GM12878 (cell line): Measurements from ENCODE around the gene ARHGEF7. TPM values are rescaled to one million over a fixed set of nuclear protein-coding genes. Genes with fewer than 3 reads are reported as not detected.
"Not testable (repeated sequence)": the region's sequence is repeated elsewhere in the genome, so short reads cannot be mapped to it uniquely, and the experiment has no call there.

Source experiments
- ATAC-seq: fragments of 200-7000 bp; cut with Tn5 transposase; 3 replicates; pipeline ENCODE4 v1.9.1; 2020; ENCODE audit warnings: mild to moderate bottlenecking, moderate library complexity
- BruUV-seq: library from RNA; stranded (reverse); fragments of 400-500 nt; replicated peaks from 2 replicates; lab custom pipeline; 2021; lab: Mats Ljungman, UMichigan
- CTCF ChIA-PET: fragments of 300-600 bp; sonication (Branson Sonifier 250); formaldehyde crosslinking; extraction: SDS; loops from one replicate; lab custom pipeline; 2021; ENCODE audit warnings: inconsistent platforms; lab: Yijun Ruan, JAX
- POLR2A ChIA-PET: fragments of 350-600 bp; formaldehyde crosslinking; extraction: SDS; loops from one replicate; lab custom pipeline; 2021; ENCODE audit warnings: inconsistent platforms; lab: Charles Lee
- RAD21 ChIA-PET: fragments of 300-600 bp; sonication (Branson Sonifier 250); formaldehyde crosslinking; loops from one replicate; lab custom pipeline; 2023; ENCODE audit warnings: antibody characterized with exemption; ENCODE audit not compliant: unreplicated experiment; lab: Charles Lee
- SMC1A ChIA-PET: fragments of 300-600 bp; sonication (Branson Sonifier 250); formaldehyde crosslinking; loops from one replicate; lab custom pipeline; 2023; ENCODE audit not compliant: unreplicated experiment, uncharacterized antibody; lab: Charles Lee
- DNase-seq: peaks from one replicate; pipeline ENCODE4 v3.0.0-alpha.2; 2011; ENCODE audit warnings: low read depth, low spot score
- FAIRE-seq: peaks from 3 replicates; lab custom pipeline; 2011; peaks lifted over from hg19 to GRCh38; lab: Jason Lieb, UNC
- H2AFZ ChIP-seq: 2 replicates; pipeline ENCODE4 v1.6.0; 2011; ENCODE audit warnings: low read depth, low read length, control low read depth; ENCODE audit not compliant: control insufficient read depth
- H3K27ac ChIP-seq: 2 replicates; pipeline ENCODE4 v1.5.1; 2011; ENCODE audit warnings: control low read depth; ENCODE audit not compliant: control insufficient read depth, insufficient read depth
- H3K27me3 ChIP-seq, 2 experiments: replicated peaks in 1 of 2; 2 replicates each; pipeline versions ENCODE4 v1.6.0 to v1.6.1; 2011; ENCODE audit warnings: low read length in 1 of 2; ENCODE audit not compliant: control insufficient read depth in 2 of 2, insufficient read depth in 2 of 2
- H3K36me3 ChIP-seq, 2 experiments: 2 replicates each; pipeline ENCODE4 v1.5.1; 2011; ENCODE audit warnings: low read length in 1 of 2; ENCODE audit not compliant: control insufficient read depth in 2 of 2, insufficient read depth in 2 of 2
- H3K4me1 ChIP-seq: 2 replicates; pipeline ENCODE4 v1.6.1; 2011; ENCODE audit warnings: mild to moderate bottlenecking, low read length, moderate library complexity, mixed read lengths; ENCODE audit not compliant: control insufficient read depth, insufficient read depth
- H3K4me2 ChIP-seq: 2 replicates; pipeline ENCODE4 v1.6.0; 2011; ENCODE audit warnings: control low read depth; ENCODE audit not compliant: control insufficient read depth, insufficient read depth
- H3K4me3 ChIP-seq: fragments of 200-600 bp; sonication (generic); 2 replicates; pipeline ENCODE4 v1.5.1; 2016
- H3K79me2 ChIP-seq: 2 replicates; pipeline ENCODE4 v1.6.0; 2011; ENCODE audit warnings: low read length; ENCODE audit not compliant: control insufficient read depth, insufficient read depth
- H3K9ac ChIP-seq: 2 replicates; pipeline ENCODE4 v1.8.0; 2011; ENCODE audit warnings: low read length, control low read depth, mixed read lengths; ENCODE audit not compliant: control insufficient read depth, insufficient read depth
- H3K9me3 ChIP-seq: replicated peaks from 3 replicates; pipeline ENCODE4 v1.5.1; 2011; ENCODE audit warnings: mild to moderate bottlenecking, low read length; ENCODE audit not compliant: control insufficient read depth, insufficient read depth
- H4K20me1 ChIP-seq: 2 replicates; pipeline ENCODE4 v1.6.0; 2011; ENCODE audit not compliant: control insufficient read depth, insufficient read depth
- NR2C2 ChIP-seq: IDR thresholded peaks from 2 replicates; pipeline ENCODE4 v1.6.1; 2011; ENCODE audit warnings: borderline replicate concordance, low read depth; ENCODE audit not compliant: control insufficient read depth, insufficient read length
- POU2F2 ChIP-seq: IDR thresholded peaks from 3 replicates; pipeline ENCODE4 v1.6.1; 2011; ENCODE audit warnings: low read depth, mild to moderate bottlenecking, low read length, borderline replicate concordance
- YY1 ChIP-seq: IDR thresholded peaks from 2 replicates; pipeline ENCODE4 v1.6.1; 2011; ENCODE audit warnings: low read depth, mild to moderate bottlenecking, low read length
- ZBTB40 ChIP-seq: fragments of 450-650 bp; IDR thresholded peaks from 2 replicates; pipeline ENCODE4 v1.6.1; 2016; ENCODE audit warnings: mild to moderate bottlenecking, moderate library complexity, borderline replicate concordance
- WGBS: methylation state at CpG from one replicate; pipeline ENCODE4 v1.1.6; 2016; ENCODE audit warnings: low lambda C conversion rate; ENCODE audit not compliant: insufficient replicate concordance, insufficient coverage; ENCODE audit errors: missing lambda C conversion rate; 5-methylcytosine and 5-hydroxymethylcytosine counted together
- in situ Hi-C: fragments of 300-500 bp; cut with MboI; formaldehyde crosslinking; loops from 9 replicates; pipeline ENCODE4 v1.14.3; 2018; ENCODE audit warnings: mixed read lengths
- intact Hi-C: fragments of 100-400 bp; cut with micrococcal nuclease; formaldehyde crosslinking; loops from one replicate; pipeline ENCODE4 v1.14.2; 2022; ENCODE audit not compliant: unreplicated experiment
- polyA plus RNA-seq, 11 experiments: library from polyadenylated mRNA; depleted of rRNA in 4 of 11; unstranded in 6 of 11; stranded (reverse) in 5 of 11; fragments of >200 nt; fragmentation: Nextera tagmentation in 4 of 11; fragmentation: Illumina TruSeq in 1 of 11; extraction: Ambion mirVana in 4 of 11; extraction: Trizol in 1 of 11; gene quantifications; 1 replicate in 1 of 11; 2 replicates in 10 of 11; pipeline versions ENCODE4 v1.2.1 to v1.2.3, GENCODE V29; 2011 to 2016; ENCODE audit warnings: inconsistent platforms in 2 of 11, missing spikeins in 2 of 11, low read depth in 1 of 11
- total RNA-seq, 4 experiments: library from RNA; depleted of rRNA in 3 of 4; stranded (reverse); fragments of >200 nt in 3 of 4; fragmentation: Illumina TruSeq in 1 of 4; extraction: Trizol in 1 of 4; gene quantifications; 2 replicates each; pipeline versions ENCODE4 v1.2.1 to v1.2.3, GENCODE V29; 2013 to 2021

ARHGEF7 gene
- total and polyA plus RNA-seq, 10 of the 15 experiments (the other 5 are each of a cell fraction or from before 2014, with no cell fraction given), result 4.7 to 65.5 (median 36.6) TPM

- TF ChIP-seq POU2F2 (no peak), ZBTB40 (no peak), YY1 (no peak), NR2C2 (no peak)
Measured at GRCh38 chr13:111082240-111082639, 32.9 kb upstream of the ARHGEF7 start (continued).

GRCh38 chr13:111082769-111083168 is 32.3 kb upstream of the ARHGEF7 start:
- H3K9ac ChIP-seq, FAIRE-seq, POLR2A ChIA-PET, H4K20me1 ChIP-seq, H3K36me3 ChIP-seq, H3K27me3 ChIP-seq, H3K4me1 ChIP-seq, ATAC-seq, BruUV-seq, H3K79me2 ChIP-seq, H2AFZ ChIP-seq, SMC1A ChIA-PET, DNase-seq, intact Hi-C loops, H3K4me2 ChIP-seq, RAD21 ChIA-PET, H3K4me3 ChIP-seq, H3K9me3 ChIP-seq, H3K27ac ChIP-seq: not testable (repeated sequence)
- CTCF ChIA-PET, result interaction anchor here (0.7 to 1.0 kb wide), 2 partner anchors 15 to 142 kb away, joined by 3 to 4 read pairs; no protein-coding TSS in a partner anchor
- in situ Hi-C loops, result loop anchor here (25.0 kb wide), 1 partner anchor 1355 kb away; no protein-coding TSS in a partner anchor
- WGBS, result 79% methylated on average over 14 of the region's 14 CpGs

- FAIRE-seq, H3K27me3 ChIP-seq, DNase-seq, H3K9ac ChIP-seq, H4K20me1 ChIP-seq, ATAC-seq, H3K27ac ChIP-seq, H3K4me2 ChIP-seq, H3K79me2 ChIP-seq, intact Hi-C loops, RAD21 ChIA-PET, CTCF ChIA-PET, BruUV-seq, H3K36me3 ChIP-seq, SMC1A ChIA-PET, H3K4me3 ChIP-seq, H2AFZ ChIP-seq, H3K9me3 ChIP-seq, POLR2A ChIA-PET, H3K4me1 ChIP-seq: not testable (repeated sequence)
- 71% methylated on average over 8 of the region's 25 CpGs for WGBS
- in situ Hi-C loops, result loop anchor here (25.0 kb wide), 1 partner anchor 1354 kb away; no protein-coding TSS in a partner anchor
Measured at GRCh38 chr13:111083693-111084092, 31.4 kb upstream of the ARHGEF7 start.
